Left ventricle myocardium inferior (tissue), 1 donor: ENCODE data around the gene ABLIM1. TPM values are rescaled to one million over a fixed set of nuclear protein-coding genes. Genes with fewer than 3 reads are reported as not detected.

Source experiments
- DNase-seq: peaks from one replicate; pipeline ENCODE4 v3.0.0-alpha.2; 2020
- H3K27ac ChIP-seq: fragments of 200-600 bp; replicated peaks from 2 replicates; pipeline ENCODE4 v1.8.0; 2021
- H3K27me3 ChIP-seq: fragments of 200-600 bp; 2 replicates; pipeline ENCODE4 v1.8.0; 2021; ENCODE audit warnings: low read depth
- H3K36me3 ChIP-seq: fragments of 200-600 bp; 2 replicates; pipeline ENCODE4 v1.8.0; 2021
- H3K4me1 ChIP-seq: fragments of 200-600 bp; 2 replicates; pipeline ENCODE4 v1.8.0; 2021
- H3K4me3 ChIP-seq: fragments of 200-600 bp; 2 replicates; pipeline ENCODE4 v1.8.0; 2021; ENCODE audit warnings: mild to moderate bottlenecking, moderate library complexity
- H3K9me3 ChIP-seq: fragments of 200-600 bp; replicated peaks from 2 replicates; pipeline ENCODE4 v1.8.0; 2021
- CTCF ChIP-seq: fragments of 200-600 bp; IDR thresholded peaks from 2 replicates; pipeline ENCODE4 v1.8.0; 2021; ENCODE audit warnings: antibody characterized with exemption, mild to moderate bottlenecking, borderline replicate concordance
- intact Hi-C: fragments of 100-400 bp; cut with micrococcal nuclease; formaldehyde crosslinking; loops from one replicate; pipeline ENCODE4 v1.11.0; 2022
- total RNA-seq: library from RNA; stranded (reverse); fragmentation: NEBNext Ultra II Directional; extraction: Animal tissue kit (Norgen Biotek cat#: 25700); gene quantifications from one replicate; pipeline ENCODE4 v1.2.1, GENCODE V29; 2021
- donor health status: DM: no; HTN: yes; CAD: no; lungs with severe emphysema.

ABLIM1 gene
- total RNA-seq, 1 donor from 2014 or later: 674 TPM

- no peak for DNase-seq
- intact Hi-C loops: no loop called here
- Histone ChIP-seq H3K9me3 (no peaks in the 10 kb centered on the region), H3K27me3 (peaks cover 67% of the 10 kb centered on the region), H3K27ac (peak overlapping the region; percentile 58), H3K4me1 (peaks cover 70% of the 10 kb centered on the region), H3K4me3 (peak overlapping the region; percentile 36), H3K36me3 (no peaks in the 10 kb centered on the region)
- no peak for TF ChIP-seq CTCF
Measured at GRCh38 chr10:114397651-114398145, 260.4 kb downstream of the ABLIM1 start.

GRCh38 chr10:114396464-114396863 is 261.6 kb downstream of the ABLIM1 start:
- no peak for TF ChIP-seq CTCF
- no peak for DNase-seq
- no peak overlapping the region for H3K4me3 ChIP-seq
- H3K9me3 ChIP-seq: no peaks in the 10 kb centered on the region
- peaks cover 67% of the 10 kb centered on the region for H3K4me1 ChIP-seq
- intact Hi-C loops: no loop called here
- H3K27me3 ChIP-seq: peaks cover 54% of the 10 kb centered on the region
- H3K27ac ChIP-seq: peak overlapping the region; percentile 58
- no peaks in the 10 kb centered on the region for H3K36me3 ChIP-seq

GRCh38 chr10:114395366-114396022 is 262.6 kb downstream of the ABLIM1 start:
- no peak for DNase-seq
- no peaks in the 10 kb centered on the region for H3K36me3 ChIP-seq
- peaks cover 60% of the 10 kb centered on the region for H3K4me1 ChIP-seq
- intact Hi-C loops: no loop called here
- peak overlapping the region; percentile 43 for H3K27ac ChIP-seq
- peaks cover 44% of the 10 kb centered on the region for H3K27me3 ChIP-seq
- H3K9me3 ChIP-seq: no peaks in the 10 kb centered on the region
- TF ChIP-seq CTCF: no peak
- no peak overlapping the region for H3K4me3 ChIP-seq

- Histone ChIP-seq H3K9me3 (no peaks in the 10 kb centered on the region), H3K27ac (peak overlapping the region; percentile 5), H3K4me1 (peaks cover 51% of the 10 kb centered on the region), H3K4me3 (no peak overlapping the region), H3K36me3 (no peaks in the 10 kb centered on the region), H3K27me3 (peaks cover 35% of the 10 kb centered on the region)
- DNase-seq: no peak
- TF ChIP-seq CTCF: no peak
- intact Hi-C loops: no loop called here
Measured at GRCh38 chr10:114394531-114394930, 263.5 kb downstream of the ABLIM1 start.

- no peak for TF ChIP-seq CTCF
- H3K27me3 ChIP-seq: peaks cover 28% of the 10 kb centered on the region
- peak overlapping the region; percentile 5 for H3K27ac ChIP-seq
- no peak for DNase-seq
- peaks cover 51% of the 10 kb centered on the region for H3K4me1 ChIP-seq
- H3K9me3 ChIP-seq: no peaks in the 10 kb centered on the region
- H3K4me3 ChIP-seq: no peak overlapping the region
- no peaks in the 10 kb centered on the region for H3K36me3 ChIP-seq
- intact Hi-C loops: no loop called here
Measured at GRCh38 chr10:114393886-114394285, 264.2 kb downstream of the ABLIM1 start.
